DND-41 (cell line): ENCODE data around the gene TIMP1.

Experiments used
- CTCF ChIP-seq: IDR thresholded peaks from 2 replicates; pipeline ENCODE4 v1.5.1; 2012; ENCODE audit warnings: borderline replicate concordance, low read length, moderate library complexity, mild to moderate bottlenecking; ENCODE audit not compliant: poor library complexity, severe bottlenecking; ENCODE audit errors: extremely low read depth
- EZH2 ChIP-seq: IDR thresholded peaks from 3 replicates; pipeline ENCODE4 v1.6.1; 2012; ENCODE audit warnings: borderline replicate concordance, low read depth, mild to moderate bottlenecking, moderate library complexity, low read length, inconsistent platforms; ENCODE audit not compliant: severe bottlenecking

- TF ChIP-seq CTCF = no peak
- TF ChIP-seq EZH2 = no peak
These were observed 7.5 kb upstream of the TIMP1 start for GRCh38 chrX:47574547-47575301.
